K562 (cell line): ENCODE measurements around the gene DELE1. TPM values are rescaled to one million over a fixed set of nuclear protein-coding genes. Genes with fewer than 3 reads are reported as not detected.

Experiments used
- BCOR ChIP-seq: fragments of 450-650 bp; IDR thresholded peaks from 2 replicates; pipeline ENCODE4 v1.6.1; 2016
- BRF1 ChIP-seq: IDR thresholded peaks from 3 replicates; pipeline ENCODE4 v1.6.1; 2011; ENCODE audit warnings: borderline replicate concordance, mild to moderate bottlenecking; ENCODE audit not compliant: insufficient read length; ENCODE audit errors: extremely low read depth
- CAMTA2 ChIP-seq: fragments of 250-450 bp; sonication (Bioruptor Pico); conservative IDR thresholded peaks from 2 replicates; pipeline ENCODE4 v1.5.1; 2022
- CEBPB ChIP-seq: fragments of 450-650 bp; IDR thresholded peaks from 2 replicates; pipeline ENCODE4 v1.6.1; 2016; ENCODE audit warnings: missing genetic modification characterization, missing compliant biosample characterization
- ETS2 ChIP-seq: IDR thresholded peaks from 2 replicates; pipeline ENCODE4 v1.6.1; 2016; ENCODE audit warnings: borderline replicate concordance, missing genetic modification characterization, mild to moderate bottlenecking, moderate library complexity, missing compliant biosample characterization; ENCODE audit not compliant: poor library complexity, severe bottlenecking
- ETV6 ChIP-seq, 3 experiments: fragments of 150-350 bp in 1 of 3; sonication (generic) in 1 of 3; formaldehyde crosslinking in 1 of 3; IDR thresholded peaks; 2 replicates each; pipeline versions ENCODE4 v1.6.1 to v1.8.0; 2014 to 2022; ENCODE audit warnings: borderline replicate concordance in 2 of 3, low read depth in 2 of 3, antibody characterized with exemption in 1 of 3, low read length in 1 of 3, mild to moderate bottlenecking in 1 of 3, missing genetic modification reagents in 1 of 3
- ILK ChIP-seq: fragments of 450-650 bp; IDR thresholded peaks from 2 replicates; pipeline ENCODE4 v1.6.1; 2016; ENCODE audit warnings: missing genetic modification characterization, low read depth, mild to moderate bottlenecking, missing compliant biosample characterization, moderate library complexity, borderline replicate concordance
- RUNX1 ChIP-seq: sonication (generic); IDR thresholded peaks from 2 replicates; pipeline ENCODE4 v1.6.1; 2016; ENCODE audit warnings: antibody characterized with exemption, low read depth
- TCF7 ChIP-seq: sonication (generic); IDR thresholded peaks from 2 replicates; pipeline ENCODE4 v1.6.1; 2016; ENCODE audit warnings: antibody characterized with exemption, borderline replicate concordance
- TEAD1 ChIP-seq, 2 experiments: fragments of 450-650 bp in 1 of 2; sonication (generic) in 1 of 2; formaldehyde crosslinking; IDR thresholded peaks; 2 replicates each; pipeline versions ENCODE4 v1.4.0 to v1.8.0; 2020 to 2022; ENCODE audit warnings: mild to moderate bottlenecking in 2 of 2, missing genetic modification reagents in 1 of 2
- TEAD2 ChIP-seq: fragments of 450-650 bp; IDR thresholded peaks from 2 replicates; pipeline ENCODE4 v1.6.1; 2016; ENCODE audit warnings: missing genetic modification characterization, control low read depth, missing compliant biosample characterization
- ZBTB1 ChIP-seq: sonication (generic); formaldehyde crosslinking; IDR thresholded peaks from 2 replicates; pipeline ENCODE4 v1.8.1; 2023; ENCODE audit warnings: missing genetic modification reagents, low read depth, mild to moderate bottlenecking, borderline replicate concordance
- ZKSCAN1 ChIP-seq: fragments of 150-350 bp; IDR thresholded peaks from 2 replicates; pipeline ENCODE4 v1.6.1; 2016; ENCODE audit warnings: low read depth, low read length
- ZNF384 ChIP-seq: IDR thresholded peaks from 2 replicates; pipeline ENCODE4 v1.6.1; 2012; ENCODE audit warnings: low read depth, low read length, improper control_type of control experiment
- ZNF431 ChIP-seq: sonication (generic); formaldehyde crosslinking; IDR thresholded peaks from 2 replicates; pipeline ENCODE4 v1.8.0; 2022; ENCODE audit warnings: mild to moderate bottlenecking, missing genetic modification reagents
- ZNF696 ChIP-seq: fragments of 250-450 bp; sonication (Bioruptor Pico); conservative IDR thresholded peaks from 2 replicates; pipeline ENCODE4 v1.4.0; 2020; ENCODE audit warnings: mild to moderate bottlenecking, moderate library complexity
- polyA plus RNA-seq, 8 experiments: library from polyadenylated mRNA; depleted of rRNA in 4 of 8; stranded (reverse) in 5 of 8; unstranded in 3 of 8; fragments of >200 nt; fragmentation: Nextera tagmentation in 2 of 8; fragmentation: Illumina TruSeq in 1 of 8; extraction: Ambion mirVana in 2 of 8; extraction: Trizol in 1 of 8; gene quantifications; 2 replicates each; pipeline versions ENCODE4 v1.2.1 to v1.2.3, GENCODE V29; 2011 to 2014; ENCODE audit warnings: inconsistent platforms in 1 of 8, missing spikeins in 1 of 8
- total RNA-seq, 7 experiments: library from RNA; depleted of rRNA in 6 of 7; stranded (reverse); fragments of >200 nt in 6 of 7; fragmentation: Illumina TruSeq in 2 of 7; extraction: Trizol in 2 of 7; gene quantifications; 2 replicates each; pipeline versions ENCODE4 v1.2.1 to v1.2.3, GENCODE V29; 2011 to 2021; ENCODE audit warnings: low replicate concordance in 1 of 7
- TF ChIP-seq, protein P1 (sequence below): IDR thresholded peaks from 2 replicates; pipeline ENCODE4 v1.6.1; 2011; ENCODE audit not compliant: insufficient read length; ENCODE audit errors: extremely low read depth
- TF ChIP-seq, protein P2 (sequence below): fragments of 250-450 bp; sonication (Bioruptor Pico); IDR thresholded peaks from 2 replicates; pipeline ENCODE4 v1.5.0; 2021
- TF ChIP-seq, protein P3 (sequence below): fragments of 450-650 bp; IDR thresholded peaks from 2 replicates; pipeline ENCODE4 v1.6.1; 2016; ENCODE audit warnings: missing biosample characterization, missing genetic modification characterization
- TF ChIP-seq, protein P4 (sequence below): fragments of 450-650 bp; conservative IDR thresholded peaks from 2 replicates; pipeline ENCODE4 v1.6.1; 2016; ENCODE audit warnings: missing genetic modification characterization, low read depth, mild to moderate bottlenecking, control low read depth, missing compliant biosample characterization
- TF ChIP-seq, protein P5 (sequence below): fragments of 250-450 bp; sonication (Bioruptor Pico); IDR thresholded peaks from 2 replicates; pipeline ENCODE4 v1.5.1; 2021; ENCODE audit warnings: mild to moderate bottlenecking

The DELE1 gene
- total and polyA plus RNA-seq, 9 of the 15 experiments (the other 6 are each of a cell fraction or from before 2014, with no cell fraction given): 16.6 to 74.4 (median 49.8) TPM

DNA sequence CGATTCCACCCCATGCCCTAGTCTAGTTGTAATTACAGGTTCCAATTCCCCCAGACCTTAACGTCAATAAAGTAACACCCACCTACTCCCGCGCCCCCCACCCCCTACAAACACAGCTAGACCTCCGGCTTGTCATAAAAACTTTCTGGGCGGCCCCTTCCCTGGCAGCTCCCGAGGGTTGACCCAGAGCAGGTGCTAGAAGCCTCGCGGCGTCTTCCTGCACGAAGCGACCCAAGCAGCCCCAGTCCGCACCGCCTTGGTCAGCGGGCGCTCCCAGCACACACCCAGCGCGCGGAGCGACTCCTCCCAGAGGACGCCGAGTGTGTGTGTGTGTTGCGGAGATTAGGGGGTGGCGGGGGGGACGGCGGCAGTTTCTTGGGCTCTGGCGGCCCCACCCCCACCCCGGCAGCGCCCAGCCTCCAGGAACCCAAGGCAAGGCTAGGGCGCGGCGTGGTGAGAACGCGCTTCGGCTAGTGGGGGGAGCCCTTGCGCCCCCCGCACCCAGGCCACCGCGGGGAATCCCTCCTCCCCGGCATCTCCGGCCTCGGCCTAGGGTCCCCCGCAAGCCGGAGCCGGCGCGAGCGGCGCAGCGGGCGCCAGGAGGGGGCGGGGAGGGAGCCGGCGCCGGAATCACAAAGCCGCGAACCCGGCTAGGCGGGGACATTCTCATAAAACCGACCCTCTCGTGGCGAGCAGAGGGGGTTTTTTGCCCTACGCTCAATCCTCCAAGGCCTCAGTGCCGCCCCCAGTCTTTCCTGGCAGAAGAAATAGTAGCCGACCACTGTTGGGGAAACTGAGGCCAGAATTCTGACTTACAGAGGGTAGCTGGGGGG lies 47.7 kb upstream of the DELE1 start (continued):
- TF ChIP-seq ZKSCAN1 (no peak), BCOR (peak; percentile 76), ZBTB1 (CRISPR knock-in tag) (no peak), TCF7 (no peak), ZNF431 (CRISPR knock-in tag) (no peak), TEAD2 (tag) (no peak), CAMTA2 (CRISPR knock-in tag) (no peak), ZNF384 (no peak), BRF1 (no peak), CEBPB (no peak), ETV6 (IDR thresholded peaks at IDR 0.05; ENCODE audit: borderline replicate concordance in 1 of 2, low read depth in 2 of 2, low read length in 1 of 2) (no peak), ETV6 (CRISPR knock-in tag; IDR thresholded peaks at IDR 0.05; ENCODE audit: borderline replicate concordance) (no peak), ZNF696 (CRISPR knock-in tag) (no peak), ETS2 (tag) (no peak), TEAD1 (CRISPR knock-in tag; IDR thresholded peaks at IDR 0.05) (no peak; a peak in 1 of 4 replicates), ILK (tag) (no peak), RUNX1 (no peak; the same call in 1 of the 2 replicates)
- TF ChIP-seq, protein P1, sequence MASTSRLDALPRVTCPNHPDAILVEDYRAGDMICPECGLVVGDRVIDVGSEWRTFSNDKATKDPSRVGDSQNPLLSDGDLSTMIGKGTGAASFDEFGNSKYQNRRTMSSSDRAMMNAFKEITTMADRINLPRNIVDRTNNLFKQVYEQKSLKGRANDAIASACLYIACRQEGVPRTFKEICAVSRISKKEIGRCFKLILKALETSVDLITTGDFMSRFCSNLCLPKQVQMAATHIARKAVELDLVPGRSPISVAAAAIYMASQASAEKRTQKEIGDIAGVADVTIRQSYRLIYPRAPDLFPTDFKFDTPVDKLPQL: no peak
- TF ChIP-seq, protein P2, sequence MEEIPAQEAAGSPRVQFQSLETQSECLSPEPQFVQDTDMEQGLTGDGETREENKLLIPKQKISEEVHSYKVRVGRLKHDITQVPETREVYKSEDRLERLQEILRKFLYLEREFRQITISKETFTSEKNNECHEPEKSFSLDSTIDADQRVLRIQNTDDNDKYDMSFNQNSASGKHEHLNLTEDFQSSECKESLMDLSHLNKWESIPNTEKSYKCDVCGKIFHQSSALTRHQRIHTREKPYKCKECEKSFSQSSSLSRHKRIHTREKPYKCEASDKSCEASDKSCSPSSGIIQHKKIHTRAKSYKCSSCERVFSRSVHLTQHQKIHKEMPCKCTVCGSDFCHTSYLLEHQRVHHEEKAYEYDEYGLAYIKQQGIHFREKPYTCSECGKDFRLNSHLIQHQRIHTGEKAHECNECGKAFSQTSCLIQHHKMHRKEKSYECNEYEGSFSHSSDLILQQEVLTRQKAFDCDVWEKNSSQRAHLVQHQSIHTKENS (CRISPR knock-in tag): no peak
- TF ChIP-seq, protein P3, sequence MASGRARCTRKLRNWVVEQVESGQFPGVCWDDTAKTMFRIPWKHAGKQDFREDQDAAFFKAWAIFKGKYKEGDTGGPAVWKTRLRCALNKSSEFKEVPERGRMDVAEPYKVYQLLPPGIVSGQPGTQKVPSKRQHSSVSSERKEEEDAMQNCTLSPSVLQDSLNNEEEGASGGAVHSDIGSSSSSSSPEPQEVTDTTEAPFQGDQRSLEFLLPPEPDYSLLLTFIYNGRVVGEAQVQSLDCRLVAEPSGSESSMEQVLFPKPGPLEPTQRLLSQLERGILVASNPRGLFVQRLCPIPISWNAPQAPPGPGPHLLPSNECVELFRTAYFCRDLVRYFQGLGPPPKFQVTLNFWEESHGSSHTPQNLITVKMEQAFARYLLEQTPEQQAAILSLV (tag): no peak
- TF ChIP-seq, protein P4, sequence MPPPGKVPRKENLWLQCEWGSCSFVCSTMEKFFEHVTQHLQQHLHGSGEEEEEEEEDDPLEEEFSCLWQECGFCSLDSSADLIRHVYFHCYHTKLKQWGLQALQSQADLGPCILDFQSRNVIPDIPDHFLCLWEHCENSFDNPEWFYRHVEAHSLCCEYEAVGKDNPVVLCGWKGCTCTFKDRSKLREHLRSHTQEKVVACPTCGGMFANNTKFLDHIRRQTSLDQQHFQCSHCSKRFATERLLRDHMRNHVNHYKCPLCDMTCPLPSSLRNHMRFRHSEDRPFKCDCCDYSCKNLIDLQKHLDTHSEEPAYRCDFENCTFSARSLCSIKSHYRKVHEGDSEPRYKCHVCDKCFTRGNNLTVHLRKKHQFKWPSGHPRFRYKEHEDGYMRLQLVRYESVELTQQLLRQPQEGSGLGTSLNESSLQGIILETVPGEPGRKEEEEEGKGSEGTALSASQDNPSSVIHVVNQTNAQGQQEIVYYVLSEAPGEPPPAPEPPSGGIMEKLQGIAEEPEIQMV (tag): no peak
- TF ChIP-seq, protein P5, sequence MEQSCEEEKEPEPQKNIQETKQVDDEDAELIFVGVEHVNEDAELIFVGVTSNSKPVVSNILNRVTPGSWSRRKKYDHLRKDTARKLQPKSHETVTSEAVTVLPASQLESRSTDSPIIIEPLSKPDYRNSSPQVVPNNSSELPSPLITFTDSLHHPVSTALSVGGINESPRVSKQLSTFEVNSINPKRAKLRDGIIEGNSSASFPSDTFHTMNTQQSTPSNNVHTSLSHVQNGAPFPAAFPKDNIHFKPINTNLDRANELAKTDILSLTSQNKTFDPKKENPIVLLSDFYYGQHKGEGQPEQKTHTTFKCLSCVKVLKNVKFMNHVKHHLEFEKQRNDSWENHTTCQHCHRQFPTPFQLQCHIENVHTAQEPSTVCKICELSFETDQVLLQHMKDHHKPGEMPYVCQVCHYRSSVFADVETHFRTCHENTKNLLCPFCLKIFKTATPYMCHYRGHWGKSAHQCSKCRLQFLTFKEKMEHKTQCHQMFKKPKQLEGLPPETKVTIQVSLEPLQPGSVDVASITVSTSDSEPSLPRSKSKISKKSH (CRISPR knock-in tag): no peak
